ENCODE measurements around the gene FBXO39. TPM values are rescaled to one million over a fixed set of nuclear protein-coding genes. Genes with fewer than 3 reads are reported as not detected.
A peak's percentile ranks its signal among the peaks of the same experiment; 100 is the strongest.
"Not testable (repeated sequence)": the region's sequence is repeated elsewhere in the genome, so short reads cannot be mapped to it uniquely, and the experiment has no call there.

The FBXO39 gene
- not detected in 2 replicates for total RNA-seq (2014; rRNA removed; shearing (Covaris generic))
- polyA plus RNA-seq (2015; cell fraction: cytosol; rRNA removed): 0.42 TPM in 1 of 2 replicates, not detected in the other
- polyA plus RNA-seq (2015; cell fraction: nucleus; rRNA removed): 0.23 TPM in 1 of 2 replicates, not detected in the other

DNA sequence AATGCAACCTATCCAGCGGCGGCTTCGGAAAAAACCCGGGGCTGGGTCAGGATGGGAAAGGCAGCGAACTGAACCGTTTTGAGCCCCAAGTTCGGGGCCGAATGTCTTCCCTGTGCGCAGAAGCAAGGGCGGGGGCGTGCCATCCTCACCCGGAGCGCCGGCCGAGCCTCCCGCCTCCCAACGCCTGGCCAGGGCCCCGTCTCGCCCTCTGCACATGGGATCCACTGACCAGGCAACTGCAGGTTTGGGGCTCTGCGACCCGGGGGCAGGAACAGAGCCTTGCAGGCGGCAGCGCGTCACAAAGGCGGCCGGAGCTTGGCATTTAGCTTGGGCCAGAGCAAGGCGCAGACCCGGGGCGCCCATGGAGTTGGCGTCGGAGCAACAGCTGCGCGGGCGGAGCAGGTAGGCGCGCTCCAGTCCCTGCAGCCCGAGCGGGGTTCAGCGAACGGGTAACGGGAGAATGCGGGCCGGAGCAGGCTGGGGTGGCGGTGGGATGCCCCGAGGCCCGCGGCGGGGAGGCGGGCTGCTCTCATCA is at the start of gene FBXO39:
Gene FBXO39 (plus strand): TSS at position 345 of the 535 bp plus-strand sequence. CDS start 3,654 bp downstream, outside the sequence.
- no peak for DNase-seq (ENCODE audit: low read depth)

DNA sequence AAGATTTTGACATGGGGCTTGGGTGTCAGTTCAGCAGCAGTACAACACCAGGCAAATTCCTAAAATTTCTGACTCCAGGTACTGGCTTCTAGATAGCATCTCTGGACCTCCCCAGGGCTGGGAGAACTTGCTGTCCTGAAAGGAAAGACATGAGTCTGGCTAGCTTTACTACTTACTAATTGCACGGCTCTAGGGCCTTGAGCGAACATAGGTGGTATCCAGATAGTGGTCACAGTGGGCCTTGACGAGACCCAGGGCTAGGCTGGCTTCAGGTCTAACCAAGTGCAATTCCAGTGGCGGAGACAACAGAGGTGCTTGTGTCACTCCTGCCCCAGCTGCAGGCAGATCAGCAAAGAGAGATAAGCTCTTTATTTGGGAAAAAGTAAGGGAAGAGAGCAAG is 46.5 kb upstream of the FBXO39 start:
- no peak for DNase-seq (ENCODE audit: low read depth)

DNA sequence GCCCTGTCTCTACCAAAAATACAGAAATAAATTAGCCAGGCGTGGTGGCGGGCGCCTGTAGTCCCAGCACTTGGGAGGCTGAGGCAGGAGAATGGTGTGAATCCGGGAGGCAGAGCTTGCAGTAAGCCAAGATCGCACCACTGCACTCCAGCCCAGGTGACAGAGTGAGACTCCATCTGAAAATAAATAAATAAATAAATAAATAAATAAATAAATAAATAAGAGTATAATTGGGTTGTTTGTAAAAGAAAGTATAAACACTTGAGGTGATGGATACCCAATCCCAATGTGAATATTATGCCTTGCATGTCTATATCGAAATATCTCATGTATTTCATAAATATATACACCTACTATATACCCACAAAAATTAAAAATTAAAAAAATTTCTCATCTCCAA is 29.4 kb upstream of the FBXO39 start:
- DNase-seq (ENCODE audit: low read depth): not testable (repeated sequence)

DNA sequence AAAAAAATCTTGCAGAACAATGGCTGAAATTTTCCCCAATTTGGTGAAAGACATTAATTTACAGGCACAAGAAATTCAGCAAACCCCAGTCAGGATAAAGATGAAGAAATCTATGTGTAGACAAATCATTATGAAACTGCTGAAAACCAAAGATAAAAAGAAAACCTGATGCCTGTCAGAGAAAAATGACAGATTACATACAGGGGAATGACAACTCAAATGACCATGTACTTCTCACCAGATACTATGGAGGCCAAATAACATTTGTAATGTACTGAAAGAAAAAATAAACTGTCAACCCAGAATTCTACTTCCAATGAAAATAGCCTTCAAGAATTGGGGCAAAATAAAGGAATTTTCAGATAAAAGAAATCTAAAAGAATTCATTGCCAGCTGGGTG is 27.4 kb upstream of the FBXO39 start:
- DNase-seq (ENCODE audit: low read depth): no peak

DNA sequence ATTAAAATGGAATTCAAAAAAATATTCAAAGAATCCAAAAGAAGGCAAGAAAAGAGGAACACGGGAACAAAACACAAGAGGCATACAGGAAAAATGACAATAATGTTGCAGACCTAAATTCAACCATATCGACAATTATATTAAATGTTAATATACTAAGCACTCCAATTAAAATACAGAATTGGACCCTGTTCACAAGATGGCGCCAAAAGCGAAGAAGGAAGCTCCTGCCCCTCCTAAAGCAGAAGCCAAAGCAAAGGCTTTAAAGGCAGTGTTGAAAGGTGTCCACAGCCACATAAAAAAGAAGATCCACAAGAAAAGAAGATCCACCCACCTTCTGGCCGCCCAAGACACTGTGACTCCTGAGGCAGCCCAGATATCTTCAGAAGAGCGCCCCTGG is 26.5 kb upstream of the FBXO39 start:
- no peak for DNase-seq (ENCODE audit: low read depth)

DNA sequence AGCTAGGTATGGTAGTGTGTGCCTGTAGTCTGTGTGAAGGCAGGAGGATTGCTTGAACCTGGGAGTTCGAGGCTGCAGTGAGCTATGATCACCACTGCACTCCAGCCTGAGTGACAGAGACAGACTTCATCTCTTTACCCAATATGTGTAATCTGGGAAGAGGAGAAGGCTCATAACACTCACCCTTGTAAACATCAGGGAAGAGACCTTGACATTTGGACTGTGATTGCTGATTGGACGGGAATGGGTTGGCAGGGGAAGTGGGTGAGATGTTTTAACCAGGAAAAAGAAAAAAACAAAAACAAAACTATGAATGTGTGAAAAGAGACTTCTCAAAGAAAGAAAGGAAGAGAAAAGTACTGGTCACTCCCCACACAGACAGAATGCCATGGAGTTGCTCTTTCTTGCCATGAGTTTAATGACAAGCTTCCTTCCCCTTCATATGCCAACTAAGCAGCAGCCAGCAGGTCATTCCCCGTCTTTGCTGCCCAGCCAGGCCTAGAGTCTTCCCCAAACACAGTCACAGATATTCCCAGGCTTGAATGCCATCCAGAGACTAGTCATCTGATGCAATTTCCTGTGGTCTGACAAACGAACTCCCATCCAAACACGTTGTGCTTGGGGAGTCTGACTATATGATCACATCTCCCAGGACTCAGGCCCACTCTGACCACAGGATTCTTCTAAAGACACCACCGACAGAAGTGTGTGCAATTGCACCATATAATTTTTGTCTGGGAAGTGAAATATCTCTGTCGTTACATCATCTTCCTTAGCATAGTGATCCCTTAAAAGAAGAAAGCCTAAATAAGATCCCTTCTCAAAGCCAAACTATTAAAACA is 23.7 kb upstream of the FBXO39 start:
- DNase-seq (ENCODE audit: low read depth): peak; percentile 98

DNA sequence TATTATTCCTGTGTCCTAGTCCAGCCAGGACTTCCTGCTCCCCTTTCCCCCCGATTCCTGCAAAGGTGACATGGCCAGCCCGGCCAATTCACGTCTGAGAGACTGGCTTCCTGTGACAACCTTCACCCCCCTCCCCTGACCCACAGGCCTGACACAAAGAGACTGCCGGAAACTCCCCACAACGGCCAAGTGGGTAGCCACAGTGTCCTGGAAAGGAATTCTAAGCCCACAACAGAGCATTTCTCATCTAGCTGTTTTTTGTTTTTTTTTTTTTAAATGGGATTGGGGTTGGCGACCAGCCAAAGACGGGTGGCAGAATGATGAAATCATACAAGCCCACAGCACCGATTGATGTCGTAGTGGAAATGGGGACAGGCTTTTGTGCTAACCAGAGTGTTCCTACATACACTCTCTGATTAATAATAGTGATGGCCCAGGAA is 23.0 kb upstream of the FBXO39 start:
- peak; percentile 83 for DNase-seq (ENCODE audit: low read depth)

DNA sequence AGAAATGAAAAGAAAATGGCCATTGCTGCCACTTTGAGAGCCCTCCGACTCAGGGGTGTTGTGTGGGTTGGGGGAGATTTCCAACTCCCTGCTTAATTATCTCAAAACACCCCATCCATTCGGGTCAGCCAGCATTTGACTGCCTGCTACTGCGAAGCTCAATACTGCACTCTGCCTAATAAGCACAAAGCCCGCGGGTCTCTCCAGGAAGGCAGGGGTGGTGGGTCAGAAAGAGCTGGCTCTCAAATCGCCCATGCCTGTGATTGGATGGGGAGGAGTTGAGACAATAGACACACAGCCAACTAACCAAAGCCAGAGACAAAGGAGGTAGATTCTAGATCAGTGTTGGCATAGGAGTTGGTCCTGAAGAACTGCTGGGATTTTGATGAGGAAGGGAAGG is 22.5 kb upstream of the FBXO39 start:
- no peak for DNase-seq (ENCODE audit: low read depth)

DNA sequence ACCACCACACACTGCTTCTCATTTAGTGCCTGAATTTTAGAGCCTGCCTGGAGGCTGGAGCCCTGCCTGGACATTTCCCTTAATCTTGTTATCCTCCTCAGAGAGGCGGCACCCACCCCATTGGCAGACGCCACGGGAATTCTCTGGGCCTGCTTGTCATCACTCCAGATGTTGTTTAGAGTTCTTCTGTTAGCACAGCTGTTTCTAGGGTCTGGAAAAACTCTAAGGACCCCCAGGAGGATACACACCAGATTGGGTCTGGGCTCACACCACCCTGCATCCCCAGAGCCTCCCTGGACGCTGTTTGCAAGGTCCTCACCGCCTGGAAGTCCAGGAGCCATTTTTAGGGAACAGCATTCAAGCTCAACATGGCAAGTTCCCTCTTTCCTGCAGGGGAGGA is 20.7 kb upstream of the FBXO39 start:
- no peak for DNase-seq (ENCODE audit: low read depth)

DNA sequence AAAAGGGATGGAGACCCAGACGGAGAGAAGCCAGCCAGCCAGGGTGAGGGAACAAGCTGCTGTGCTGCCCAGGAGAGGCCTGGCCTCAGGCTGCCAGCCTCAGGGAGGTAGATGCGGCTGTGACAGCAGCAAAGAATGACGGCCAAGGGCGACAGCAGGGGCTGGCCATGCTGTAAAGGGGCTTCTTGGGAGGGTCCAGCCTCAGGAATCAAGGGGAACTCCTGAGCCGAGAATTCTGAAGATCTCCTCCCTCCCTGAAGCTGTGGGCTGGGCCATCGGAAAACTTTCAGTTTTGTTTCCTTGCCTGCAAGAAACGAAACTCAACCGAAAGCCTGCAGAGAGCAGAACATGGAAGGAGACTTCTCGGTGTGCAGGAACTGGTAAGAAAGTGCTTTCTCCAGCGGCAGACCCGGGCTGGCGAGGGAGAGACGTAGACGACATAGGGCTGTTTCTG is 20.3 kb upstream of the FBXO39 start, which contains the start of gene XAF1:
Gene XAF1 (plus strand): TSS at position 316 of the 454 bp plus-strand sequence. CDS start 33 bp downstream, at position 349.
- no peak for DNase-seq (ENCODE audit: low read depth)

DNA sequence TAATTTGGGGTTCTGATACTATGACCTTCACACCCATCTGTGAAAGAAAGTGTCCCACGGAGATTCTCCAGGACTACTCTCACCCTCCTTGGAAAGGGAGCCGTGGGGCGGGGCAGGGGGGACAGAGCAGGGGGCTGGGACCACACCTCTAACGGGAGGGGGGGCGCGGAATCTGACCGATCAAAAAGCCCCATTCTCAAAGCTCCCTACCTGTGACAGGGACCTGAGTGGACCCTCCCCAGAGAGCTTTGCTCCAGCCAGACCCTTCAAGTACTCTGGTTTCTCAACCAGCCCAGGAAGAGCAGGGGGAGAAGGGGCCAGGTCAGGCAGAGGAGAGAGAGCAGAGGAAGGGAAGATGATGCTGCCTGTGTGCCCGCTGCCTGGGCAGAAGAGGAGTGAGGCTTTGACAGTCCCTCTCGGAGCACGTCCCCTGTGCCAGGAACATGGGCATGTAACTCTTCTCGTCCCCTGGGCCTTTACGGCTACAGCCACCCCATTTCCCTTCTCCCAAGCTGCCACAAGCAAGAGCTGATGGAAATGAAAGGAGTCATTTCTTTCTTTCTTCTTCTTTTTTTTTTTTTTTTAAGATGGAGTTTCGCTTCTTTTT is 19.5 kb upstream of the FBXO39 start:
- no peak for DNase-seq (ENCODE audit: low read depth)

DNA sequence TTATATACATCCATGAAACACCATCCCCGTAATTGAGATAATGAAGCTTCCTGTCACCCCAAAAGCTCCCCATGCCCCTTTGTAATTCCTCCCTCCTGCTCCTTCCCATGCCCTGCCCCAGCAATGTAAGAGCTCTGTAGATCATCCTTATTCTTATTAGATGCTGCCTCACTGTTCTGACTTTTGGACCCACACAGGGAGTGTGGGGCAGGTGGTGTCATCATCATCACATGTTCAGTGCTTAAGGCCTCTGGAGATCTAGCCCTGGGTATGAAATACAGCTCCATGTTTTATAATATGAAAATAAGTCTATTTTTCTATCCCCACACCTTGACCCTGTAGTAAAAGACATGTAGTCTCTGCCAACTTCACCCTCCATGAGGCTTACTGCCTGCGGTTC is 18.3 kb upstream of the FBXO39 start:
- no peak for DNase-seq (ENCODE audit: low read depth)

DNA sequence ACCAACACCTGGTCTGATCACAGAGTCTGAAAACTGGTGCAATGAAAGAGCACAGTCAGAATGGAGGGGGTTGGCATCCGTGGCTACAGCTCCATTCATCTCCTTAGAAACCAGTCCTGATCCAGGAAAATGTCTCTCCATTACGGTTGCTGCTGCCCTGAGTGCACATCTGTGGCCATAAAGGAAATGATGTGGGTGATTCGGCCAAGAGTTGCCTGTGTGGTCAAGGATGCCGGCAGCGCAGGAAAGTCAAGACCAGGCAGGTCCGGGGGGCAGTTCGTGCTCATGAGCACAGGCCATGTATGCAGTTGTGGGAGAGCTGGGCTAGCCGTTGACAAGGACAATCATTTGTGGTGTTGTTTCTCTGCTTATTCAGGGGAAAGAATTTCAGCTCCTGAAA is 14.2 kb upstream of the FBXO39 start:
- no peak for DNase-seq (ENCODE audit: low read depth)

DNA sequence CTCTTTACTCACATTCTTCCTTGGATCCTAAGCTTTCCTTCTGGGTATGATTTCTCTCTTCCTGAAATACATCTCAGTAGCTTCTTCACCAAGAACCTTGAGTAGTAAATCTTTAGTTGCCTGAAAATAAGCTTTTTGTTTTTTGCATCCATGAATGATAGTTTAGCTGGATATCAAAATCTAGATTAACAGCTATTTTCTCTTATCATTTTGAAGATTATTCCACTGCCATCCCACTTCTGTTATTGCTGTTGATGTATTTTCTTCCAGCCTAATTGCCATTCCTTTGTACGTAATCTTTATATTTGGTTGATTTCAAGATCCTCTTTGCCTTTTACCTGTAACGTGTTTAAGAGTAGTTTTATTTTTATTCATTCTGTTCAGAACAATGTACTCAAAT is 7.6 kb upstream of the FBXO39 start:
- DNase-seq (ENCODE audit: low read depth): no peak

DNA sequence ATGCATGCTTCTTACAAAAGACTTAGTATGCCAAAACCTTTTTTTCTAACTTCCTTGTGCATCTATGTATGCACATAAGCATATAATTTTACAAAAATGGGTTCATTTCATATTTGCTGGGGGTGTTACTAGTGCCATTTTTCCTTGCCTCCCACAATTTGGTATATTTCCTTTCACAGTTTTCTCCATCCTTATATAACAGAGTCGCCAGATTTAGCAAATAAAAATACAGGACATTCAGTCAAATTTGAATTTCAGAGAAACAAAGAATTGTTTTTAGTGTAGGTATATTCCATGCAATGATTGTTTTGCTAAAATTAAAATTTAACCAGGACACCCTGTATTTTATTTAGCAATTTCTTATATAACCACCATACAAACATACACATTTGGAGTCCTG is 4.0 kb upstream of the FBXO39 start:
- no peak for DNase-seq (ENCODE audit: low read depth)

DNA sequence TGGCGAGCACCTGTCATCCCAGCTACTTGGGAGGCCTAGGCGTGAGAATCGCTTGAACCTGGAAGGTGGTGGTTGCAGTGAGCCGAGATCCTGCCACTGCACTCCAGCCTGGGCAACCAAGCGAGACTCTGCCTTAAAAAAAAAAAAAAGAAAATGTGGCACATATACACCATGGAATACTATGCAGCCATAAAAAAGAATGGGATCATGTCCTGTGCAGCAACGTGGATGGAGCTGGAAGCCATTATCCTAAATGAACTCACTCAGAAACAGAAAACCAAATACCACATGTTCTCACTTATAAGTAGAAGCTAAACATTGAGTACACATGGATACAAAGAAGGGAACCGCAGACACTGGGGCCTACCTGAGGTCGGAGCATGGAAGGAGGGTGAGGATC is 1.1 kb upstream of the FBXO39 start:
- not testable (repeated sequence) for DNase-seq (ENCODE audit: low read depth)

DNA sequence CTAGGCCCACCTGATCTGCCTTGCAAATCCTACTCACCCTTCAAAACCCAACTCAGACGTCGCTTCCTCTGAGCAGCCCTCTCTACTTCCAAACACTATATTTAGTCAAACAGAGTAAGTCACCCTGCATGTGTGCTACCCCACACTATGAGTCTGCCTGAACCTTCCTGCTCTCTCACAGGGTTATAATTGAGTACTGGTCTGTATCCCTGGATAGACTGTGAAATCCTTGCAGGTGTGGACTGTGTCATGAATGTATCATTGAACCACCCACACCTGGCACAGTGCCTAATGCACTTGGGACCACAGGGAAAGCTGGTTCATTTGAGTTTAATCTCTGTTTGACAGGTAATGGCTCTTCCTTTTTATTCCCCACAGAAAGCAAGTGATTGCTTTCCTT is 3.4 kb downstream of the FBXO39 start:
- no peak for DNase-seq (ENCODE audit: low read depth)

DNA sequence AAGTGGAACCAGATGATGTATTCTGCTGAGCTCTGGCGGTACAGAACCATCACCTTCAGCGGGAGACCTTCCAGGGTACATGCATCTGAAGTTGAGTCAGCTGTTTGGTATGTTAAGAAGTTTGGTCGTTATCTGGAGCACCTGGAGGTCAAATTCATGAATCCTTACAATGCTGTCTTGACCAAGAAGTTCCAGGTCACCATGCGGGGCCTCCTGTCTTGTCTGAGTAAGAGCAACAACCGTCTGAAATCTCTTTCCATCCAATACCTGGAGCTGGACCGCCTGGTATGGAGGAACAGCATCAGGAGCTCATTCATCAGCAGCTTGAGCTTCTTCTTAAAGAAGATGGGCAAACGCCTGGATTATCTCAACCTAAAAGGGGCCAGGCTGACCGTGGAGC is 4.0 kb downstream of the FBXO39 start:
- DNase-seq (ENCODE audit: low read depth): no peak

DNA sequence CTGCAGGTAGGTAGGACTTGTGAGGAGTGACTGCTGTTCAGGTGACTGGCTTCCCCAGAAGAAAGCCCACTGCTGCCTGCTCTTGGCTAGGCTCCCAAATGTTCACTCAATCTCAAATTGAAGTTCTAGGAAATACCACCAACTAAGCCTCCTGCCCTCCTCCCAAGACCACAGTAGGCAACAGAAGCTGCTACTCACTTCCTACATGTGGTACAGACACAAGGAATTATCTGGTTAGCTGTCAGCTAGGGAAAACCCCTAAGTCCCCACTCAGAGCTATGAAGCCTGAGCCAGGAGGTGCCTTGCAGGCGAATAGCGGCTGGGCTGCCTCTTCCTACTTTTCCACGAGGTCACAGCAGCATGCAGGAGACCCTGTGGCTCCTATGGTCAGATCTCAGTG is 4.9 kb downstream of the FBXO39 start:
- DNase-seq (ENCODE audit: low read depth): no peak

DNA sequence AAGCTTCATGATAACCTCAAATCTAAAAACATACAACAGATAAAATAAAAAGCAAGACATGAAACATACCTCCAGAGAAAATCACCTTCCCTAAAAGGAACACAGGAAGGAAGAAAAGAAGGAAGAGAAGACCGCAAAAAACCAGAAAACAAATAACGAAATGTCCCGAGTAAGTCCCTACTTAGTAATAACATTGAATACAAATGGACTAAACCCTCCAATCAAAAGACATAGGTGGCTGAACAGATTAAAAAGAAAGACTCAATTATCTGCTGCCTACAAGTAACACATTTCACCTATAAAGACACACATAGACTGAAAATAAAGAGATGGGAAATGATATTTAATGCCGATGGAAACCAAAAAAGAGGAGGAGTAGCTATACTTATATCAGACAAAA is 6.2 kb downstream of the FBXO39 start:
- DNase-seq (ENCODE audit: low read depth): no peak

DNA sequence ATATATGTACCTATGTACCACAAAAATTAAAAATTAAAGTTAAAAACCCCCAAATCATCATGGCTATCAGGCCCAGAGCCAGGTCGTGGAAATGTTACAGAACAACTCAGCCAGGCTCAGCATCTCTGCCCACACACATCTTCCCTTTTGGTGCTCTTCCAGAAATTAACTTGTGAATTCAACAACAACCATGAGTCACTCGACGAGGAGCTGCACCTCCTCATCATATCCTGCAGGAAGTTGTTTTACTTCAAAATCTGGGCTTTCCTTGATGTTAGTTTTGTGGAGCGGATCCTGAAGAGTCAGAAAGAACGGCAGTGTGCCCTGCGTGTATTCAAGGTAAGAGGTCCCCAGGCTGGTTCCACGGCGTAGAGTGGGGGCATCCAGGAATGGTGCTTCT is 10.6 kb downstream of the FBXO39 start:
- peak; percentile 80 for DNase-seq (ENCODE audit: low read depth)

DNA sequence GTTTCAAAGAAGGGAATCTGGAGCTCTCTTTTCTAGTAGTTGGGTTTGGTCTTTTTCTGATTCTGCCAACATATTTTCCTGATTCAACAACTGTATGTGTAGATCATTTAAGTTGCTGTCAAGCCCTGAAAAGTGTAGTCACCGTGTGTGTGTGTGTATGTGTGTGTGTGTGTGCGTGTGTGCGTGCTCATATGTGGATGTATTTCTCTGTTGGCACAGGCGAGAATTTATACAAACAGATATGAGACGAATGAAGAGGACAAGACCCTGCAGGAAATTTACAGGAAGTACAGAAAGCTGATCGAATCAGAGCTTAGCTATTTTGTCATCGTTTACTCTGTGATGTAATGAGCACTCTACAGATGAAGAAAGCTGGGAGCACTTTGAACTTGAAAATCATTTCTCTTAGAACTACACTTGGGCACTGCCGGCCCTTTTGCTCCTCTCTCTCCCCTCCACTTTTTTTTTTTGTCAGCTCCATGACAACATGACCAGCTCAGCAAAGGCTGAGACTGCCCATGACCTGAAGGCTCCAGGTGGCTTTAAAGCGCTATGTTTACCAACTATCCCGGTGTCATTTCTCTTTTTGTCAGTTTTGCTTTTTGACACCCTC is 11.2 kb downstream of the FBXO39 start:
- DNase-seq (ENCODE audit: low read depth): no peak

Data from HT1080 (cell line).